ENCODE results near the gene TJP3.

Gene TJP3

DNA sequence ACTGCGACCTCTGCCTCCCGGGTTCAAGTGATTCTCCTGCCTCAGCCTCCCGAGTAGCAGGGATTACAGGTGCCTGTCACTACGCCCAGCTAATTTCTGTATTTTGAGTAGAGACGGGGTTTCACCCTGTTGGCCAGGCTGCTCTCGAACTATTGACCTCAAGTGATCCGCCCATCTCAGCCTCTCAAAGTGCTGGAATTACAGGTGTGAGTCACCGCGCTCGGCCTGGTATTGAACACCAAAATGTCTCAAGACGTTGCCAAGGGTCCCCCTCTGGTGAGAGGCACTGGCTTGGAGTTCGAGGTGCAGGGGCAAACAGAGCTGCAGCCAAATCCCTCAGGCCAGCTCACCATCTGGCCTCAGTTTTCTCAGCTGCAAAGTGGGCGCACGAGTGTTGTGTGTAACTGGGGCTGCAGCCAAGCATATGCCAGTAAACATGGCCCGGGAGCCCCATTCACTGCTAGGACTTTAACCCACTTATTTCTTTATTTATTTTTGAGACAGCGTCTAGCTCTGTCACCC, 8.0 kb downstream of the TJP3 start:
- DNase-seq (ENCODE audit: low spot score): no peak

- no peak for DNase-seq (ENCODE audit: low spot score)
Measured at GRCh38 chr19:3719868-3720267, 11.7 kb downstream of the TJP3 start.

DNA sequence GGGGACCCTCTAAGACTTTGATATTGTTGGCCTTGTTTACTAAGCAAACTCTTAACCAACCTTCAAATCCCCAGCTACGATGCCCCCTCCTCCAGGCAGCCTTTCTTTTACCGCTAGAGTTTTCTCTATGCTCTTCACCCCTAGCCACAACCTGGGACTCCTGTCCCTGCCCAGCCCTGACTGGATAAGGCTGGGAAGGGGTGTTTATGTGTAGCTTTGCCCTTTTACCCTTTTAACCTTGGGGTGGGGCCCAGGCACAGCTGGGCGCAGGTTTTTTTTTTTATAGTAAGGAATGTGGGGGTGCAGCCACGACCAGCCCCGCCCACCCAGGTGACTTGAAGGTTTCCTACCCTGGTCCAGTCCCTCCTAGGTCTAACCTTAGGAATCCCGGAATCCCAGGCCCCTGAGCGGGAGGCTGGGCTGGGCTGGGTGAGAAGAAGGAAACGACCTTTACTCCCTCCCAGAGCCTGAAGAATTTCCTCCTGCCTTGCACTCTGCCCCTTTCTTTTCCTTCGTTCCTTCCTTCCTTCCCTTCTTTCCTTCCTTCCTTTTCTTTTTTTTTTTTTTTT, 12.2 kb downstream of the TJP3 start:
- DNase-seq (ENCODE audit: low spot score): no peak

- peak; percentile 76 for DNase-seq (ENCODE audit: low spot score)
Measured at GRCh38 chr19:3721131-3721886, 13.1 kb downstream of the TJP3 start.

DNA sequence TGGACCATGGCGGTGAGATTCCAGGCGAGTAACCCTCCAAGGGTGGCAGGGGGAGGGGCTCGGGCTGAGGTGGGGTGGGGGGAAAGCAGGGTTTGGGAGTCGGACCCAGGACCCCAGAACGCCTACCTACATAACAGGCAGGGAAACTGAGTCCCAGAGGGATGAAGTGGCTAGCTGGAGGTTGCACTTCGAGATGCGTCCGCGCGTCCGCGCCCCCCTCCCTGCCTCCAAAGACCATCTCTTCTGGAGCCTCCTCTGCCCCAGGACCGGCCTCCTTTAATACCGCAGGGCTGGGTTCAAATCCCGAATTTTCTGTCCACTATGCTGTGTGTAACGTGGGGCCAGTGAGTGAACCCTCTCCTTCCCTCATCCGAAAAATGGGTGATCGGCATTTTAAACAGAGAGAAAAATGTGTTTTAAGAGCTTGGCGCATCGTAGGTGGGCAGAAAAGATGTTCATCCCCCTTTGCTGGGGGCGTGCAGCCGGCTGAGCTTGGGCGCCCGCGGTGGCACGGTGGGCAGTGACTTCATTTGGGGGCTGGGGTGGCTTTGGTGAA, 13.8 kb downstream of the TJP3 start:
- no peak for DNase-seq (ENCODE audit: low spot score)

GRCh38 chr19:3722443-3723109, 14.4 kb downstream of the TJP3 start:
- DNase-seq (ENCODE audit: low spot score): no peak

DNA sequence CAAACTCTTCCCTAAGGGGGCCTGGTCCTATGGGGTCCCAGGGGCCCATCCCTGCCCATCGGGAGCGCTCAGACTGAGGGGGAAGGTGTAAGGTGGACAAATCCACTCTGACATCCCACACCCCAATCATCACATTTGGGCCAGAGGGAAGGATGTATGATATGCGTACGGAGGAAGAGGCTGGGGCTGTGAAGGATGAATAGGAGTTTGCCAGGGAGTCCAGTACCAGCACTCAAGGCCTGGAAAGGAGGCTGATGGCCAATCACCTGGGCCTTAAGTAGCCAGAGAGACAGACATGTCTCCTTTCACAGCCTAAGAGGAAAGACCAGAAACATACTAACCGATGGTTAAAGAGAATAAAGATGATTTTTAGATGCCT, 14.9 kb downstream of the TJP3 start:
- no peak for DNase-seq (ENCODE audit: low spot score)

DNA sequence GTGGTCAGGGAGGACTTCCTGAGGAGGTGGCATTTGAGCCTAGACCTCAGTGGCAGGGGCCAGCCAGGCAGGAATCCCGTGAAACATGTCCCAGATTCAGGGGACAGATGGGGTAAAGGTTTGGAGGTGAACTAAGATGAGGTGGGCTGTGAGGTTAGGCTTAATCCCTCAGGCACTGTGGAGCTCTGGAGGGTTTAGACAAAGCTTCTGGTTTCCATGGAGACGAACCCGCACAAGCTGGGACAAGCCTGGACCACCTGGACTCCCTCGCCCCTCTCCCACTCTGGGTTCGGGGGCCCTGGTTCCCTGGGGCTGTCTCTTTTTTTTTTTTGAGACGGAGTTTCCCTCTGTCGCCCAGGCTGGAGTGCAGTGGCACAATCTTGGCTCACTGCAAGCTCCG, 15.7 kb downstream of the TJP3 start:
- no peak for DNase-seq (ENCODE audit: low spot score)

DNA sequence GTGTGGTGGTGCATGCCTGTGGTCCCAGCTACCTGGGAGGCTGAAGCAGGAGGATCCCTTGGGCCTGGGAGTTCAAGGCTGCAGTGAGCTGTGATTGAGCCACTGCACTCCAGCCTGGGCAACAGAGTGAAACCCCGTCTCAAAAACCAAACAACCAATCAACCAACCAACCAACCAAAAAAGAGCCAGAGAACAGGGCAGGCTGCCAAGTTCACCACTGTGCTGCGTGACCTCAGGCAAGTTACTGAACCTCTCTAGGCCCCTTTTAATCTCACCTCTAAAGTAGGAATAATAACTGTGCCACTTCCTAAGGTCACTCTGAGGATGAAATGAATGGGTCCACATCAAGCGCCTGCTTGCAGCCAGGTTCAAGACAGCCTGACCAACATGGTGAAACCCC, 16.9 kb downstream of the TJP3 start:
- DNase-seq (ENCODE audit: low spot score): no peak

DNA sequence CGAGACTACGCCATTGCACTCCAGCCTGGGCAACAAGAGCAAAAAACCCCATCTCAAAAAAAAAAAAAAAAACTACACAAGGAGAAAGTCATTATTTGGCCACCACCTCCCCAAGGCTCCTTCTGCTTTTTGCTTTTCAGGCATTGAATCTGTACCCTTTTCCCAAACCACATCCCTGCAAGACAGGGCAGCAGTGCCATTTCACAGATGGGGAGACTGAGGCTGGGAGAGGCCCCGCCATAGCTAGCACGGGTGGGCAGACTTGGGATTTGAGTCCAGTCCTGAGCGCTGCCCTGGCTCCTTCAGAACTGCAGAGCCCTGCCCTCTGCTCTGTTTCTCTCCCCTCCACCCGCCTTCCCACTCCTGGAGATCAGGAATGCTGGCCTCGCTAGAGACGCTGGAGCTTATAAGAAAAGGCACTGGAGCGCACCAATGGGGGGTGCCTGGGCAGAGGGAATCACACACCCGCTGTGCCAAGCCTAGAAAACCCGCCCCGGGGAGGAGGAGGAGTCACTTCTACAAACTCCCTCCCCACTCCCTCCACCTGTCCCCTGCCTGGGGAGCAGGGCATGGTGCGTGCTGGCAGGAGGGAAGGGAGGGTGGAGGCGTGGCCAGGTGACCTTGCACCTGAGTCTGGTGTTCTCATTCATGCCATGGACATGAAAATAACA, 17.6 kb downstream of the TJP3 start:
- no peak for DNase-seq (ENCODE audit: low spot score)

DNA sequence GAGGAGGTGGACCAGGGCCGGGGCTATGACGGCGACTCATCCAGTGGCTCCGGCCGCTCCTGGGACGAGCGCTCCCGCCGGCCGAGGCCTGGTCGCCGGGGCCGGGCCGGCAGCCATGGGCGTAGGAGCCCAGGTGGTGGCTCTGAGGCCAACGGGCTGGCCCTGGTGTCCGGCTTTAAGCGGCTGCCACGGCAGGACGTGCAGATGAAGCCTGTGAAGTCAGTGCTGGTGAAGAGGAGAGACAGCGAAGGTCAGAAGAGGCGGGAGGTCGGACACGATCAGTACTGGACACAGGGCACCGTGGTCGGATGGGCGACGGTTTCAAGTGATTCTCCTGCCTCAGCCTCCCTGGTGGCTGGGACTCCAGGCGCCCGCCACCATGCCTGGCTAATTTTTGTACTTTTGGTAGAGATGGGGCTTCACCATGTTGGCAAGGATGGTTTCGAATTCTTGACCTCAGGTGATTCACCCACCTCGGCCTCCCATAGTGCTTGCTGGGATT, 22.3 kb downstream of the TJP3 start:
- DNase-seq (ENCODE audit: low spot score): no peak

GRCh38 chr19:3732108-3732507, 23.9 kb downstream of the TJP3 start:
- DNase-seq (ENCODE audit: low spot score): no peak

DNA sequence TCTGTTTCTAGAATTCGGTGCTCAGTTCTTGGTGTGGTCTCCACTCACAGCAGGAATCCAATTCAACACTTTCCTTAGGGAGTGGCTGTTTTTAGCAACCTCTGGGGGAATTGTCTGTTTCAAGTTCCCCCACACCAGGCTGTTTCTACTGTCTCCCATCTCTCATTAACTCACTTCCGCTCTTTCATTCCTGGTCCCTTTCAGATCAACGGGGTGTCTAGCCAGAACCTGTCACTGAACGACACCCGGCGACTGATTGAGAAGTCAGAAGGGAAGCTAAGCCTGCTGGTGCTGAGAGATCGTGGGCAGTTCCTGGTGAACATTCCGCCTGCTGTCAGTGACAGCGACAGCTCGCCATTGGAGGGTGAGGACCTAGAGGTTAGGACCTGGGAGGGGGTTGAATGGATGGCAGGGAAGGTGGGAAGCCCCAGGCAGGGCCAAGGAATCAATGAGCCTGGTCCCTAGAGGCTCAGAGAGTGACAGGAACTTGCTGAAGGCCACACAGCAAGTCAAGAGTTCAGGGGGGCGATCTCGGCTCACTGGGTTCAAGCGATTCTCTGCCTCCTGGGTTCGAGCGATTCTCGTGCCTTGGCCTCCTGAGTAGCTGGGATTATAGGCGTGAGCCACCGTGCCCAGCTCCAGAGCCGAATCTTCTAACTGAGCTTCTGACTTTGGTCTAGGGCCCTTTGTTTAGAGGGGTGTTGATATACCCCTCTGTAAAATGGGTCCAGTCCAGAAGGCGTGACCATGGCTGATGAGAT, 25.5 kb downstream of the TJP3 start:
- DNase-seq (ENCODE audit: low spot score): no peak

- no peak for DNase-seq (ENCODE audit: low spot score)
Measured at GRCh38 chr19:3734310-3734600, 26.1 kb downstream of the TJP3 start.

DNA sequence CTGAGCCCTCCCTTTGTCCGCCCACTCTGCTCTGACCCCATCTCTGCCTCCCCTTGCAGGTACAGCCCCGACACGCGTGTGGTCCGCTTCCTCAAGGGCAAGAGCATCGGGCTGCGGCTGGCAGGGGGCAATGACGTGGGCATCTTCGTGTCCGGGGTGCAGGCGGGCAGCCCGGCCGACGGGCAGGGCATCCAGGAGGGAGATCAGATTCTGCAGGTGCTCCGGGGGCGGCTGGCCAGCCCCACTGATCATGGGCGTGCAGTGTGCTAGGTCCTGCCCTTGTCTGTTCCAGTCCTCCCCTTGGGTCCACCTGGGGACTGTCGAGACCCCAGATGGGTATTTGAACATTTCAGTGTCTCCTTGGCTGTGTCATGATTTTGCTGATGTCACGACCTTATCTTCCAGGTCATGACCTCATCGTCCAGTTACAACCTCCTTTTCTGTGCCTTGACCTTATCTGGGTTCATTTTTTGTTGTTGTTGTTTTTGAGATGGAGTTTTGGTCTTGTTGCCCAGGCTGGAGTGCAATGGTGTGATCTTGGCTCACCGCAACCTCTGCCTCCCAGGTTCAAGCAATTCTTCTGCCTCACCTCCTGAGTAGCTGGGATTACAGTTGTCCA, 28.0 kb downstream of the TJP3 start:
- DNase-seq (ENCODE audit: low spot score): no peak

GRCh38 chr19:3737487-3738205, 29.5 kb downstream of the TJP3 start:
- DNase-seq (ENCODE audit: low spot score): no peak

GRCh38 chr19:3738477-3739220, 30.5 kb downstream of the TJP3 start:
- DNase-seq (ENCODE audit: low spot score): no peak

GRCh38 chr19:3740431-3740830, 32.2 kb downstream of the TJP3 start:
- DNase-seq (ENCODE audit: low spot score): no peak

DNA sequence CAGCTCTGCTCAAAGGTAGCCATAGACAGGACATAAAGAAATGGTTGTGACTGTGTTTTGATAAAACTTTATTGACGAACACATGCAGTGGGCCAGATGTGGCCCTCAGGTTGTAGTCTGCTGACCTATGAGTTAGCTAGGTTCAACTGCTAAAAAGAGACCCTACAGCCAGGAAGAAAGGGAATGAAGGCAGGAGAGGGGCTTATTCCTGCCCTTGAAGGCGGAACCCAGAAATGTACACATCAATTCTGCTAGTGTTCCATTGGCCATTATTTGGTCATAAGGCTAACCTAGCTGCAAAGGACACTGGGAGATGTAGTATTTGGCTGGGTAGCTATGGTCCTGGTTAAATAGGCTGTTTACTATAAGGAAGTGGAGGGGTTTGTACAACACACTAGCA, 35.3 kb downstream of the TJP3 start:
- no peak for DNase-seq (ENCODE audit: low spot score)
